ENCODE measurements around the gene CHSY1.

CHSY1 gene

DNA sequence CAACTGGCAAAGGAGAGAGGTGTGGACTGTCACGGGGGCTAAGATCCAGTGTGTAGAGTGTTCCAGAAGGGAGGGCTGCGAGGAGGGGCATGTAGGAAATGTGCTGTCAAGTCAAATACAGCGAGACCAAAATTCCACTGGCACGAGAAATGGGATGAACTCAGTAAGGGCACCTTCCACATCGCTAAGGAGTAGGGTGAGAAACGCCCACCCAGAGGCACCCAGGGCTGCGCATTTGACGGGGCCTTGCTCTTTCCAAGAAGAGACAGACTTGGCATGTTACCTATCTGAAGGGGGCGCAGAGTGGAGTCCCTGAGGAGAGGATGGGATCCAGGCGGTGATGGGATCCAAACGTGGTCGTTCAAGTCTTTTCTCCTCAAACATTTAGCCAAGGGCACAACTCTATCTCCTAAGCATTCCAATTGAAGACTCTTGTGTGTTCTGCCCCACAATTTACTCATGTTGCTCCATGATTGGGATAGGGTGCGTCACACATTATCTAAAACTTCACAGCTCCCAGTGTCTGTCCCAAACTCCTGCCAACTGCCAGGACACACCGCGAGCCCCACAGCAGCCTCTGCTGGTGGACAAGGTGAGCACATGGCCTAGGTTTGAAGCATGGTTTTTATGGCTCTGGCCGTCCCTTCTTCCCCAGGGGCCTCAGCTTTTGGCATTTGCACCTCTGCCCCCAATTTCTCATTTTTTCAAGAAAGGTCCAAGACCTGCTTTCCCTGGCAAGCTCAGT lies 17.8 kb upstream of the CHSY1 start:
- peak; percentile 10 for DNase-seq

DNA sequence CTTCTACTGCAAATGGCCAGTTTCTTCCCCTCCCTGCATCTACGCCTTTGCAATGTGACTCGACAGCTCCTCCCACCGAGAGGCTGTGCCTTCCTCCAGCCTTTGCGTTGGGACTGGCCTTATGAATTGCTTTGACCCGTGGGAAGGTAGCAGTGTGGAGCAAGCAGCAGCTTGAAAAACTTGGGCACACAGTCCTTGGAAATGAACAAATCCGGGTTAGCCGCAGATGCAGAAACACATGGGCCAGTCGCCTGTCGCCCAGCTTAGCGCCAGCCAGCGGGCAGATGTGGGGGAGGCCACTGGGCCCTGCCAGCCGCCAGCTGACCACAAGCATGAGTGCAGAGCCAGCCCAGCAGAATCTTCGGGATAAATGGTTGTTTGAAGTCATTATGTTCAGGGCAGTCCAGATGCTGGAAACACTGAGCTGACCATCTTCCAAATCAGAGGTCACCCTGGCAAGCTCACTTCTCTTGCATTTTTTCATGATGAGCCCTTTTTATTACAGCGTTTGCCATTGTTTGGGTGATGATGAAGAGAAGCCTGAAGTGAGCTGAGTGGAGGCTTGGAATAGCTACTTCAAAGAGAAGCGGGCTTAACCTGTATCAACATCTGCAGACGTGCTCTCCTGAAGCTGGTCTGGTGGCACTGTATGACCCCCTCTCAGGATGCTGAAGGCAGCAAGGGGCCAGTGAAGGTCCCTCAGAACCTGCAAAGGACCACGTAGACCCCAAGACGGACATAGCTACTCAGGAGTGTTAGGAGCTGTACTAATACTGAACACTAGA lies 15.7 kb upstream of the CHSY1 start:
- DNase-seq = no peak

DNA sequence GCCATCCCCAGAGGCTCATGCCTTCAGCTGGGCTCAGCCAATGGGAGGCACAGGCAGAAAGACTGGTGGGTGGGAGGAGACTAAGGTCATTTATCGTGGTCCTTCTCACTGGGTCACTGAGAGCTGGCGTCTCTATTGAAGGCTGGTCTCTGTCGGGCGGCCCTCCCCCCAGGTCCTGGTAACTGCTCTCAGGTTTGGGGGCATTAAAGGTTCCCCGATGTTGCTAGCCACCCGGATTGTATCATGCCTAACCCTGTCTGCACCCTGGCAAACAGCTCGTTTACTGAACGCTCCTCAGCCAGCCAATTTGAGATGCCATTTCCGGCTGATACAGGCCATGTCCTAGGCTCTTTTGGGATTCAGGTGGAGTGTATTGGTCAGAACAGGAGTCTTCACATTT lies 14.9 kb upstream of the CHSY1 start:
- DNase-seq = no peak

DNA sequence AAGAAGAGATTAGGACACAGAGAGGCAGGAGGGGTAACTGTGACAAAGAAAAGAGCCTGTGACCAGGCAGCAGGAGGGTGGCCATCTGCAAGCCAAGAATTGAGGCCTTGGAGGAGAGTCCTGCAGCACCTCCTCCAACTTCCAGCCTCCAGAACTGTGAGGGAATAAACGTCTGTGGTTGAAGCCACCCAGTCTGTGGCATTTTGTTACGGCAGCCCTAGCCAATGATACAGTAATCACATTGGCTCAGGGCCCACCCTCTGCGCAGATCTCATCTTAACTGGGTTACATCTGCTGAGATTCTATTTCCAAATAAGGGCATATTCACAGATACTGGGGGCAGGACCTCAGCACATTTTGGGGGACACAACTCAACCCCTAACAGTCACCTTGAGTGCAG lies 14.2 kb upstream of the CHSY1 start:
- DNase-seq = no peak

DNA sequence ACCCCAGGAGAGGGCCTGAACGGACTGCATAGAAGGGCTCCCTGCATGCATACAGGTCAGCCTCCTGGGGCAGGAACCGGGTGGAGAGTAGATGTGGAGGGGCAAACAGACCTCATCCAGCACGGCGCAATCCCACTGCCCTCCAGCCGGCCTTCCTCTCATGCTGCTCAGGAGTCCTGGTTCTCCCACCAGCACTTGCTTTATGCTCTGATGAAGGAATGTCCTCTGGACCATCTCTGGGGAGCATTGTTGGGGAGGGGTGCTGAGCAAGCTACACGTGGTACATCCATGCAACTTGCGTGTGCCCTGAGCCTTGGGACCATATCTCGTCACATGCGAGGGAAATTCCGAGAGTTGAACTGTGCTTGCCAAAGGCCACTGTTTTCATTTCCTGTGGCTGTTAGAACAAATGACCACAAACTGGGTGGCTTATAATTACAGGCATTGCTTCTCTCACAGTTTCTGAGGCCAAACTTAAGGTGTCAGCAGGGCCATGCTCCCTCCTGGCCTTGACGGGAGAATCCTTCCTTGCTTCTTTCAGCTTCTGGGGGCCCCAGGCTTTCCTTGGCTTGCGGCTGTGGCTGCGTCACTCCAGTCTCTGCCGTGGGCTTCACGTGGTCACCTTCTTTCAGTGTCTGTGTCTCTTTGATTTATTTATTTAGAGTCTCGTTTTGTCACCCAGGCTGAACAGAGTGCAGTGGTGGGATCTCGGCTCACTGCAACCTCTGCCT lies 13.2 kb upstream of the CHSY1 start:
- no peak for DNase-seq

DNA sequence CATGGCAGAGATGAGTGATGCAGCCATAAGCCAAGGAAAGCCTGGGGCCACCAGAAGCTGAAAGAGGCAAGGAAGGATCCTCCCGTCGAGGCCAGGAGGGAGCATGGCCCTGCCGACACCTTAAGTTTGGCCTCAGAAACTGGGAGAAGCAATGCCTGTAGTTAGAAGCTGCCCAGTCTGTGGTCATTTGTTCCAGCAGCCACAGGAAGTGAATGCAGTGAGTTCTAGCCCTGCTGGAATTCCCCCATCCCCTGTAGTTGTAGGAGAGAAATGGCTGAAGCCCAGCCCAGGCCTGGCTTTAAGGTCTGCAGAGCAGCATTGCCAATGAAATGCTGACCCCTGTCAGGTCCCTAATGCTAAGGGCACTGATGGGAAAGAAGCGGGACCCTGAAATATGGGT lies 12.2 kb upstream of the CHSY1 start:
- DNase-seq = no peak

DNA sequence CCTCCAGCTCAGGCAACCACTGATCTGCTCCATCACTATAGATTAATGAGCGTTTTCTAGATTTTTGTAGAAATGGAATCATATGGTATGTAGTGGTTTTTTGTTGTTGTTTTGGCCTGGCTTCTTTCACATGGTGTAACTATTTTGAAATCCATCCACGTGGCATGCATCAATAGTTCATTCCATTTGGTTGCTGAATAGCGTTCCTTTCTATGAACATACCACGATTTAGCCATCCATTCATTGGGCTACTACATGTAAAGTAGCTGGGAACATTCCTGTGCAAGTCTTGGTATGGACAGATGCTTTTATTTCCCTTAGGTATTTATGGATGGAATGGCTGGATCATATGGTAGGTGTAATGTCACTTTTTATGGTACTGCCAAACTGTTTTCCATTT lies 10.7 kb upstream of the CHSY1 start:
- no peak for DNase-seq

DNA sequence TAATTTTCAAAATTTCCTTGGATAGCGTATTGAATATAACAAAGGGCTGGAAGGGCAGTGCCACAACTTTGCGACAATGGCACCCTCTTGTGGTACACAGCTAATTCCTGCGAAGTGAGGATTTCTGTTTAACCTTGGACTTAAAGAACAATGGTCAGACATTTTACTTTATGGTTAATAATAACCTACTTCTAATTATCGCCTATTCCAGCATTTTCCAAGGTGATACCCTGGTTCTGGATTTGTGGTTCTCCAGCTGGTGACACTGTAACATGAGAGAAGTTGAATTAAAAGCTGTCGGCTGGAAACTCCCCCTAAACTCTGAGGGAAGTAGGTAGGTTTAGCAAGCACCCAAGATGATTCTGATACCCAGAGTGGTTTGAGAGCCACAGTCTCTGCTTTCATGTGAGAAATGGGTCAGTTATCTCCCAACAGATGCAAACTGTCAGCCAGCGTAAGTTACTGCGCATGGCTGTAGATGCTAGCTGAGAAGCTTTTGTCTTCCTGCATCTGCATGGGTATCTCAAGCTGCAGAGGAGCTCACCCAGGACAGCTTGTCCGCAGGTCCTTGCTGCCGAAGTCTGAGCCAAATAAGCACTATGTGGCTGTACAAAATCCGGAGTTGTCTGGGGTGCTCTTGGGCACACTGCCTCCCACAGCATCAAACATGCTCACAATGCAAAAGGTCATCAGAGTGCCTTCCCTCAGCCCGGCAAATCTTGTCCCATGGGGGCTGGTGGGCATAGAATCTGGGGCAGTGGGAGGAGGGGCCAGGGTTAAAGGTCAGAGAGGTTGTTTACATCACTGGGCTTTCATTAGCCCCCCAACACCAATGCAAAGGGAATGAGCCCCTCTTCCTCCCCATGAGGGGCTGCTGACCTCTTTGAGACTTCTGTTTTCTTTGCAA lies 6.6 kb upstream of the CHSY1 start:
- peak; percentile 77 for DNase-seq

DNA sequence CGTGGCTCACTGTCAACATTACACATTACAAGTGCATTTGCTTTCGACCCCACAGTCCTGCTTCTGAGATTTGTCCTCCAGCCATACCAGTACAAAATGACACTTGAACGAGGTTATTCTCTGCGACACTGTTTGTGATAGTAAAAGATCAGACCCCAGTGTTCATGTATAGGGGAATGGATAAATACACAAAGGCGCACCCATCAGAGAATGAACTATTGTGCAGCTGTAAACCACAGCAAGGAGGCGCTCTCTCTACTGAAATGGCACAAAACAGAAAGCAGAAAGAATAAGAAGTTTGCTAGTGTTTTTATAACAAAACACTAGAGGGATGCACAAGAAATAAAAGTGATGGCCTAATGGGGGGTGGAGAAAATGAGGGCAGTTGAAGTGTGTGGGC lies 4.9 kb upstream of the CHSY1 start:
- peak; percentile 31 for DNase-seq

DNA sequence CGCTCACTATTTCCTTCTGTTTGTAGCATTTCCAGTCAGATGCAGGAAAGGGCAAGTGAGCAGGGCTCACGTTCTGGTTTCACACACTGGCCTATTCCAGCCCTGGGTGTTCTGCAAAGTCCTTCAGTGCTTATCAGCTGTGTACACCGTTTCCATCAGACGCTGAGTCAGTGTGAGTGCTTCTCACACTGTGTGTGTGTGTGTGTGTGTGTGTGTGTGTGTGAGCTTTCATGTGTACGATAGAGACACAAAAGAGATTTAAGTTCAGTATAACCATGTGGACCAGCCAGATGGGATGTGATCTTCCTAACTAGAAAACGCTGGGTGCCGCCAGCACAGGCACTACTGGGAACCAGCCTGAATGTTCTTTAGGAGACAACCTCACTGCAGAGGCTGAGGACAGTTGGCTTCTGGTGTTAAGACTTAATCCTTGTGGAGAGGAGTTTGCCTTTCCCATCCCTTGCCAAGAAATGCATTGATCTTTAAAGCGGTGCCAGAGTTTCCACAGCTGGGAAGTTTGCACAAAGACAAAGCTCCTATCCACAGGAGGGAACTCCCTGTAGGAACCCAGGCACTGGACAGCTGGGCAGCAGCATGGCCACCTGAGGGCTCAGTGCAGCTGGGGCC lies 3.9 kb upstream of the CHSY1 start:
- peak; percentile 94 for DNase-seq

DNA sequence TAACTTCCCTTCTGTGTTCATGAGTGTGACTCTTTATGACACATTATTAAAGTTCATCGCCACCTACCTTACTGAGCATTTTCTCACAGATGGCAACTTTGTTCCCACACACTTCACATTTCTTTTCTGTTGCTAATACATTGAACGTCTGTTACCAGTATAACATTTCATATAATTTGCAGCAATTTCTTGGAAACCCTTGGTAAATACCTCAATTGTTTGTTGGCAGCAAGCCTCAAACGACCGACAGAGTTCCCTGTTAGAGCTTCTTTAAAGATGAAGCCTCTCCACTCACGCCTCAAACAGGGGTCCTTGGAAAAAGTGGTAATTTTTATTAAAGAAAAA lies 3.2 kb upstream of the CHSY1 start:
- DNase-seq = peak; percentile 65

DNA sequence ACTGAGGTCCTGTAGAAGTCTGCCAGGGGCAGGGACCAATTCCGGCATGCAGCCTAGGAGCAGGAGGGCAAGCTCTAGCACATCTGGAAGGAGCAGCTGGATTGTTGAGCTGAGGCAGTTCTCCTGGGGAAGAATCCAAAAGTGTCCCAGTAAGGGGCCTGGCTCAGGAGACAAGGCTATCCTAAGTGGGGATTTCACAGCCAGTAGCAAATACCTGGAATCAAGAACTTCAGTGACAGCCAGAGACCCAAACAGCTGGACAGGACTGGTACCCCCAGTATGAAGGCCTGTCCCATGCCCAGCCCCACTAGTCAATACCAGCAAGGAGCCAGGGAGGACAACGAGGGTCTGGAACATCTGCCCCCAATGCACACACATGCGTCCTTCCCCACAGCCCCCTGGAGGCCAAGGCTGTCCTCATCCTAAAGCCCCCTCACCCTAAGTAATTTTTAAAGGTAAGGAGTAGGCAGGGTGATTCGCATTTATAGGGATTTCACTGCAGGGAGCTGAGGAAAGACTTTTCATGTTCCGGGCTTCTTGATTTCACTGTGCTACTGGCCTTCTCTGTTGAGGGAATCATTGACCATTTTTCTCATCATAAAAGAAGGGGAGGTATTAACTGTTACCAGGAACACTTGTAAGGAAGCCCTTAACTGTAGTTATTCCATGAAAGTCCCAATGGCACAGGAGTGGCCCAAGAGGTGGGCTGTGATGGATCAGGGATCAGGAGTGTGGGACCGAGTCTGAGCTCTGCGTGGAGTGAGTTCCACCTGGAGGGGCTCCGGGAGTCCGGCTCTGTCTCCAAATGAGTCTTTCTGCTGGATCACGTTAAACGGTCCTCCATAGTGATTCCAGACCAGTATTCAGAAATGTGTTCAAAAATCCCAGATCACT lies 2.6 kb upstream of the CHSY1 start:
- no peak for DNase-seq

DNA sequence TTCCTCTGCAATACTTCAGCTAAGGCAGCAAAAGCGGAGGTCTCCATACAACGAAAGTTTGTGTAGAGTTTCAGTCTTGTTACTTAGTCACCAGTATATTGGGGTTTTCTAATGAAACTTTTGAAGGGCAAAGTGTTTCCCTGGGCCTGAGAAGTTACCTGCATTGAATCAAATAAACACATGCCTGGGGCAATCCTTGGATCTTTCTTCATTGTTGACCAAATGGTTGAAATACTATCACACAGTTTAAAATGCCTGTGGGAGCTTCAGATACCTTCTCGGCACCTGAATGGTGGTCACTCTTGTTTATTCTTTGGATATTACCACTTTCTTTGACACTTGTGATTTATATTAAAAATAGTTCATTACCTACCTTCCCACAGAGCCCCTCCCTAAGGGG lies 988 bp upstream of the CHSY1 start:
- no peak for DNase-seq

DNA sequence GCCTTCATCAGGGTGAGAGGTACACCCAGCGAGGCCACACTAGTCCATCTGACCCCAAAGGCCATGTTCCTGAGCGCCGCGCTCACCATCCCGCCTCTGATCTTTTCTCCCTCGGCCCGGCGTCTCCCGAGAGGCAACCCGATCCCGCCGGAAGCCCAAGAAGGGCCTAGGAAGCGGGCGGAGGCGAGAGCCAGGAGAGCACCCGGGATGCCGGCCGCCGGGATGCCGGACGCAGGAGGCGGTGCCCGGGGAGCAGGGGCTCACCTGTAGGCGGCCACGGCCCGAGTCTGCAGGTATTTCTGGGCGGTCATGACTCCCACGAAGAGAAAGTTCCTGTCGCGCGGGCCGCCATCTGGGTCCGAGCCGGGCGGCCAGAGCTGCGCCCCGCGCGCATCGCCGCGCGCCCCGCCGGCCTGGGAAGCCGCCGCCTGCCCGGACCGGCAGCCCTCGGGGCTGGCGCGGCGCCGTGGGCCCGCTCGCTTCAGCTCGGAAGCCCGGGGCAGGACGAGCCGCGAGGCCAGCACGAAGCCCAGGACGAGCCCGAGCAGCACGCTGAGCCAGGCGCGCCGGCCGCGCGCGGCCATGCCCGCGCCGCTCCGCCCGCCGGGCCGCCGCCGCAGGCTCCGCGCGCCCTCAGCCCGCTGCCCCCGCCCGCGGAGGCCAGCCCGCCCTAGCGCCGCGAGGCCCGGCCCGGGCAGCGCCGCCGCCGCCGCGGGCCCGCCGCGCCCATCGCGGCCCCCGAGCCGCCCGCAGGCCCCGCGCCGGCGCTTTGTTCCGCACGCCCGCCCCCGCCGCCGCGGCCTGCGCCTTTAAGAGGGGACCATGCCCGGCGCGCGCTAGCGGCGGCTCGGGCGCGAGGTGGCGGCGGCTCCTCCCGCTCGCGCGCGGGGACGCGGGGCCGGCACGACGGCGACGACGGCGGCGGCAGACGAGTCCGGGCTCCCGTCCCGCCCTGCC lies 697 bp downstream of the CHSY1 start:
- DNase-seq = no peak

DNA sequence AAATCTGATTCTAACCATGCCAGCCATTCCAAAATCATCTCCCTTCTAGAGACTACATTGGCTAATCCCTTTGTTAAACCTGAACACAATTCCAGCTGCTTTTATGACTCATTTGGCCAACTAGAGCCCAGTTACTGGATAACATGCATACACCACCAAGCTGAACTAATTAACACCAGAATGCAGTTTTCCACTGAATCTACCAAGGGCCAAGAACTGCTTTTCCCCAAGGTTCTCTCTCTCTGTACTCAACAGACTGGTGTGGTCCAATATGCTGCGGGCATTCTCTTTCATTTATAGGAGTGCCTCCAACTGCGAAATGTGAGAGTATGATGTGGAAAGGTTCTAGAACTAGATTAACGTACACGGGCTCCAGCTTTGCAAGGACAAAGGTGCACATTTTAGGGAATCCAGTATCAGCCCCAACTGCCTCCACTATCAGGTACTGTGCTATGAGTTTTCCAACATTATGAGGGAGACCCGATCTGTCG lies 1.5 kb downstream of the CHSY1 start:
- peak; percentile 23 for DNase-seq

DNA sequence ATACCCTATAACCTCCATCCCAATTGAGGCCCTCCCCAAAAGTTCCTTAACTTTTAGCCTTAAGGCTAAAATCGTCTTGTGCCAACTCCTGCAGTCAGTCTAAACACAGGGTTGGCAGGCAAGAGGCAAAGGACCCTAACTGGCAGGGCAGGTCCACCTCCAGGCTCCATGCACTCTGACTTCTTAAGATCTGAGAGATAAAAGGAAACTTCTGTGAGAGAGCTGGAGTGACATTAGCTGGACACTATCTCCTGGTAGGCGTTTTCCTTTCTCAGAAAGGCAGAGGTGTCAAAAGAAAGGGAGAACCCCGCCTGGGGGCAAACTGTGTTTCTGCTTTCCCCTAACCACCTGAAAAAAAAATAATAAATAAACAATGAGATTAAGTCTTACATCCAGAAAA lies 3.6 kb downstream of the CHSY1 start:
- no peak for DNase-seq

DNA sequence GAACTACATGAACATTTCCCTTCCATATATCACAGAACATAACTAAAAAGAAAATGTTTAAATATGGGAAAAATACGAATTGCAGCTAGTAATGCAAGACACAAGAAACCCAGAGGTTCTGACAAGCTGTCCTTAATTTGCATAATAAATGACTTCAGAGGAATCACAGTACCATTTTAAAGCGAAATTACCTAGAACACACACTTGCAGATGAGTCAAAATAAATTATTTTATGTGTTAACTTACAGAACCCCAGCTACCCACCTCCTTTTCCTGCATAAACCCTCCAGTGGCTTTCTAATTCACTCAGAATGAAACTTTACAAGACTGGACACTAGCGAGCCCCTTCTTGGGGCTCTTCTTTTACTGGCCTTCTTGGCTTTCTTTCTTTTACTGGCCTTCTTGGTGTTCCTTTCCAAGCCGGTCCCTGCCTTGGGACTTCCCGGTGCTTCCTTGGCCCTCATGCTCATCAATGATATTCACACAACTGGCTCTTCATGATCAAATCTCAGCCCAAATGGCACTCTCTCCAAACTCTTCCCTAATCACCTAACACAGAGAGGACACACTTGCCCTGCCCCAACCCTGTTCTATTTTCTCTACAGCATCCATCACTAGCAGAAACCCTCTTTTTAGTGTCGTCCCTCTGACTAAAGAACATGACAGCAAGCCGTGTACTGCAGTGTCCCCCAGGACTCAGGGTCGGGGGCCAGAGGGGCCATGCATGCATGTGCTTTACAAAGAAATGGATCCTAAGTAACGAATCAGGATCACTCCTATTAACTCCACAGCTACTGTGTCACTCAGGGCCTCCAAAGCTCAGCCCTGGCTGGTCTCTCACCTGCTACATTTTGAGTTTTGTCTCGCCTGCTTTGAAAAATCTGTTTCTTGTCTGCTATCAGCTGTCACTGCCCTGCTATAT lies 4.8 kb downstream of the CHSY1 start:
- no peak for DNase-seq

DNA sequence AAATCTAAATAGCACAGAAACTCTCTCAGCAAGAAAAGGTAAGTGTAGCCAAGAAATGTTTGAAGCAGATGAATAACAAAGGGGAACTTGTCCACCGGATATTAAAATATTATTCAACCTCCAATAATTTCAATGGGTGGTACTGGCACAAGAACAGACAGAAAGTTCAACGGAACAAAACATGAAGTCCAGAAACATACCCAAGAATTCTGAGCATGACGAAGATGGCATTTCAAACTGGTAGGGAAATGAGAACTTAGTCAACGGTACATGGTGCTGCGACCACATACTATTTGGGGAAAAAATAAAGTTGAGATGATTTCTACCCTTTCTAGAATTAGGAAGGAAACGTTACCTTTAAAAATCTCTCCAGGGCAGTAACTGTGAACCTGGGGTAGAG lies 5.5 kb downstream of the CHSY1 start:
- DNase-seq = no peak
